Measurements from ENCODE around the gene IRAK2.

IRAK2 gene

DNA sequence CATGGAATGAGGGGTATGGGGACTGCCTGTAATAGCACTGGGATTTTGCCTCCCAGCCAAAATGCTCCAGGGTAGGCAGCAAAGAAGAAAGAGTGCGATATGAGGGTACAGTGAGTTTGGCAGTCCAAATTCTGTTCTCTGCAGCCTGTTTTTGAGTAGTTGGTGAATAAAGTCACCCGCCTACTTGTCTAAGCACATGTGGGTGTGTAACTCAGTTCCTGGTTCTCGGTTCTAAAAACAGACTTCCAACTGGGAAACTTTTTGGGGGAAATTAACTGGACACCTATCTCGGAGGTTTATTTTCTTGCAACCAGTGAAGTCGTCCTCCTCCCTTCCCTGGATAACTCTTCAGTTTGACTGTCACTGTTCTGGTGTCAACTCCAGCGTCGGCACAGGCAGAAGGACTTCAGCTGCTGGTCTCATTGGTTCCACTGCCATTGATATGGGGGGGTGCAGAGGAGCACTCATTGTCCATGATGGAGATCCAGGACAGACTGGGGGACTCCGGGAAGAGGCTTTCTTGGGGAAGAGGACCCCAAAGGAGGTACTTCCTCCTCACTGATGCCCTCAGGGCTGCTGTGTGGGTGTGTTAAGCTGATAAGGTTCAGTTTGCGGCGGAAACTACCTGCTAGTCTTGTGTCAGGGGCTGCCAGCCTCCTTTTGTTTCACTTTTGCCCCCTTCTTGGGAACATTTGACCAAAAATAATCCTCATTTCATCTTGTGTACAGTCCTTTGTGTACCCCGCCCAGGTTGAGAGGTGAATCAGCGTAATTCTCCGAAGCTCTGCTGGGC, 114.9 kb downstream of the IRAK2 start:
- ATAC-seq (replicated peaks; ENCODE audit: extremely low read depth, poor library complexity, severe bottlenecking) (no peak), DNase-seq (ENCODE audit: low spot score in 2 of 2) (no peak)
- Mint-ChIP-seq H3K36me3 (ENCODE audit: insufficient read depth) (peaks cover 46% of the 10 kb centered on the region), H3K4me1 (peaks cover 27% of the 10 kb centered on the region), H3K27ac (ENCODE audit: low read depth) (no peak overlapping the region), H3K9me3 (no peaks in the 10 kb centered on the region), H3K27me3 (no peaks in the 10 kb centered on the region), H3K4me3 (no peak overlapping the region)

GRCh38 chr3:10280177-10280529, 115.4 kb downstream of the IRAK2 start:
- ATAC-seq (replicated peaks; ENCODE audit: extremely low read depth, poor library complexity, severe bottlenecking) = no peak
- Mint-ChIP-seq H3K36me3 (ENCODE audit: insufficient read depth) (peaks cover 46% of the 10 kb centered on the region), H3K27me3 (no peaks in the 10 kb centered on the region), H3K4me1 (peaks cover 31% of the 10 kb centered on the region), H3K9me3 (no peaks in the 10 kb centered on the region), H3K4me3 (no peak overlapping the region), H3K27ac (ENCODE audit: low read depth) (no peak overlapping the region)
- DNase-seq (ENCODE audit: low spot score in 2 of 2) = no peak

DNA sequence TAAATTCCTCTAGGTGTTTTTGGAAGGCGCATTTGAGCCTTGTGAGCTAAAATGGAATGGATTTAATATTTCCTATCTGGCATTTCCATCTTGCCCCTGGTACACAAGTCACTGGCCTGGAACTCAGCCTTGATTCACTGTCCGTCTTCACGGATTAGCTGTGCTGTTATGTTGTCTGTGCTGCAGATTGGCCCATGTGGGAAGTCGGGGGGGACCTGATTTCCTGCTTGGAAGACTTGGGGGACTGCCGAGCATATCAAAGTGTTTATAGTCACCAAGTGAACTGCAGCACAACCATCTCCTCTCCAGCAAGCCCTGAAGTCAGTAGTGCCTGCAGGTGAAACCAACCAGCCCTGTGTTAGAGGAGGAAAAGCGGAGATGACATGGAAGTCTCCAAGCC, 115.9 kb downstream of the IRAK2 start:
- H3K27ac Mint-ChIP-seq (ENCODE audit: low read depth) = no peak overlapping the region
- no peak for DNase-seq (ENCODE audit: low spot score in 2 of 2)
- H3K36me3 Mint-ChIP-seq (ENCODE audit: insufficient read depth) = peaks cover 42% of the 10 kb centered on the region
- H3K9me3 Mint-ChIP-seq = no peaks in the 10 kb centered on the region
- no peak overlapping the region for H3K4me3 Mint-ChIP-seq
- no peaks in the 10 kb centered on the region for H3K27me3 Mint-ChIP-seq
- H3K4me1 Mint-ChIP-seq = peaks cover 31% of the 10 kb centered on the region
- ATAC-seq (replicated peaks; ENCODE audit: extremely low read depth, poor library complexity, severe bottlenecking) = no peak

DNA sequence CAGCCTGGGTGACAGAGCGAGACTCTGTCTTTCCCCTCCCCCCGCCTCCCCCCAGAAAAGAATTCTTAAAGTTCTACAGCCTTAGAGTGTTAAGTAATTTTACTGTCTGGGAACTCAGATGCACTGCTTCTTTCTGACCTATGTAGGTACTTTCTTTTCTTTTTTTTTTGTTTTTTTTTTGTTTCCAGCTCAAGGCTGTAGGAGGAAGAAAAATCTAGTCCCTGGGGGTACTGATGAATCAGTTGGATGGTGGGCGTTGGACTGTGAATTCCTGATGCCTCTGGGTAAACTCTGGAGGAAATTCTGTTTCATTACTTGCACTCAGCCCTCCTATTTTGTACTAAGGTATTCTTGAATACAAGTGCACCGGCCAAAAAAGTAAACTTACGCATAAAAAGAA, 117.2 kb downstream of the IRAK2 start:
- ATAC-seq (replicated peaks; ENCODE audit: extremely low read depth, poor library complexity, severe bottlenecking) (no peak), DNase-seq (ENCODE audit: low spot score in 2 of 2) (no peak)
- Mint-ChIP-seq H3K4me3 (no peak overlapping the region), H3K36me3 (ENCODE audit: insufficient read depth) (peaks cover 33% of the 10 kb centered on the region), H3K27me3 (no peaks in the 10 kb centered on the region), H3K4me1 (peaks cover 34% of the 10 kb centered on the region), H3K27ac (ENCODE audit: low read depth) (no peak overlapping the region), H3K9me3 (no peaks in the 10 kb centered on the region)

DNA sequence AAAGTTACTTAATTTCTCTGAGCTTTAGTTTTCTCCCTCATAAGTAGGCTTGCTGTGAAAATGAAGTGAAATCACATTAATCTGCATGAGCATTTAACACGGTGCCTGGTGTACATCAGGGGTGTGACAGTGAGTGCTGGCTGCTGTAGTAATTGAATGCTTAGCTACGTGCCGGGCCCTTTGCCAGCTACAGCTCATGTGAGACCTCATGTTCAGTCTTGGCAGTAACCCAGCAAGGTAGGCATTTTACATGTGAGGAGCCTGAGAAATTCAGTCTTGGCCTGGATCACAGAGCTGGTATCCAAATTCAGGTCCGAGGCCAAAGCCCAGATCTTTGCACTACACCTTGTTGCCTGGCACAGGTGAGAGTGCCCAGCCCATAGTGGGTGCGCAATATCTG, 118.9 kb downstream of the IRAK2 start:
- no peak for ATAC-seq (replicated peaks; ENCODE audit: extremely low read depth, poor library complexity, severe bottlenecking)
- Mint-ChIP-seq H3K9me3 (no peaks in the 10 kb centered on the region), H3K27ac (ENCODE audit: low read depth) (peak overlapping the region; percentile 55), H3K27me3 (no peaks in the 10 kb centered on the region), H3K4me3 (no peak overlapping the region), H3K36me3 (ENCODE audit: insufficient read depth) (peaks cover 33% of the 10 kb centered on the region), H3K4me1 (peaks cover 26% of the 10 kb centered on the region)
- DNase-seq (ENCODE audit: low spot score in 2 of 2) = no peak

GRCh38 chr3:10284496-10284895, 119.8 kb downstream of the IRAK2 start:
- DNase-seq (ENCODE audit: low spot score in 2 of 2) (peak in 1 of 2 donors; percentile 22), ATAC-seq (replicated peaks; ENCODE audit: extremely low read depth, poor library complexity, severe bottlenecking) (peak; percentile 86)
- Mint-ChIP-seq H3K4me3 (no peak overlapping the region), H3K9me3 (no peaks in the 10 kb centered on the region), H3K27ac (ENCODE audit: low read depth) (peak overlapping the region; percentile 55), H3K36me3 (ENCODE audit: insufficient read depth) (peaks cover 28% of the 10 kb centered on the region), H3K27me3 (no peaks in the 10 kb centered on the region), H3K4me1 (peaks cover 26% of the 10 kb centered on the region)

DNA sequence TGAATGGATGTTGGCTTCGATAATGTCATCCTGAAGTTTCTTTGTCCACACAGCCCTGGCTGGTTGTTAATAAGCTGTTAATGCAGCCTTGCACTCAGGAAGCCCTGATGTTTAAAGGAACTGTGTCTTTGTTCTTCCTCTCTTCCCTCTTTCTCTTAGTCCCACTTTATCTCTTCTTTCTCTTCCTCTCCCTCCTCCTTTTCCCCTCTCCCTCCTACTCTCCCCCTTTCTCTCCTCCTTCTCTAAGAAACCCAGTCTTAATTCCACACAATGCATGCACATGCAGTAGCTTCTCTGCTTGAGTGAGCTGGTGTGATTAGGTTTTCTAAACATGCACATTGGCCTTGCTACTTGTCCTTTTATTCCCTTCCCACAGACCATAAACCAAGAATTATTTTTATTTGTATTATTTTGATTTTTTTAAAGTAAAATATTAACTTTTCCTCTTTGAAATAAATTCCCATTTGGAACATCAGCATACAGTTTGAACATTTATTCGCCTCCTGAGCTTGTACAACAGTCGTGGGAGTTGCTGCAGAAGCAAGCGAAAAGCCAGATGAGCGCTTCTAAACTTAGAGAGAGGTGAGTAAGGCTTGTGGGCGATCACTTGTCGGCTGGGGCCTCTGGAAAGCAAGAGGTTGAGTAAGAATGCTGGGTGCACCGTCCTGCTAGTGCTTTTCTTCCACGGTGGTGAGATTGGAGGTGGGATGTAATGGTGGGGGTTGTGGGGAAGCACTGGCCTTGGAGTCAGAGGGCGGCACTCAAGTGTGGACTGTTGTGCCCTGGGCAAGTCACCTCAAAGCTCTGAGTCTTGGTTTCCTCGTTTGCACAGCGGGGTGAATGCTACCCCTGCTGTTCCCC, 120.8 kb downstream of the IRAK2 start:
- no peak overlapping the region for H3K27ac Mint-ChIP-seq (ENCODE audit: low read depth)
- peaks cover 26% of the 10 kb centered on the region for H3K4me1 Mint-ChIP-seq
- H3K27me3 Mint-ChIP-seq = no peaks in the 10 kb centered on the region
- peaks cover 23% of the 10 kb centered on the region for H3K36me3 Mint-ChIP-seq (ENCODE audit: insufficient read depth)
- no peaks in the 10 kb centered on the region for H3K9me3 Mint-ChIP-seq
- H3K4me3 Mint-ChIP-seq = no peak overlapping the region
- DNase-seq (ENCODE audit: low spot score in 2 of 2) (no peak), ATAC-seq (replicated peaks; ENCODE audit: extremely low read depth, poor library complexity, severe bottlenecking) (no peak)

DNA sequence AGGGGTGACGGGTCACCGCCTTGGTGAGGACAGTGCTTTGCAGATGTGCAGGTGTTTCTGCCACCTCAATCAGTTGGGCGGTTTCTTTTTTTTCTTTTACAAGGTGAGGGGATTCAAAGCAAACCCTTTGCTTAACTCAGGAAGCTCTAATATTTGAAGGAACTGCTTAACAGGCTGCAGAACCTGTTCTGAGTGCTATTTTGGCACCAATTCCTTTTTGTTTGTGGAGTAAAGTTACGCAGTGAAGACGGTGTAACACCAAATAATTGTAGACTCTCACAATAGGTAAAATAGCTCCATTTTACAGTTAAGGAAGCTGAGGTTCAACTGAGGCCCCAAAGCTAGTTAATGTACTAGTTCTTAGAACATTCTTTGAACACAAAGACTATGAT, 121.4 kb downstream of the IRAK2 start:
- H3K36me3 Mint-ChIP-seq (ENCODE audit: insufficient read depth) = peaks cover 21% of the 10 kb centered on the region
- H3K4me1 Mint-ChIP-seq = peaks cover 26% of the 10 kb centered on the region
- no peak overlapping the region for H3K27ac Mint-ChIP-seq (ENCODE audit: low read depth)
- H3K27me3 Mint-ChIP-seq = no peaks in the 10 kb centered on the region
- DNase-seq (ENCODE audit: low spot score in 2 of 2) (no peak), ATAC-seq (replicated peaks; ENCODE audit: extremely low read depth, poor library complexity, severe bottlenecking) (no peak)
- no peak overlapping the region for H3K4me3 Mint-ChIP-seq
- H3K9me3 Mint-ChIP-seq = no peaks in the 10 kb centered on the region

DNA sequence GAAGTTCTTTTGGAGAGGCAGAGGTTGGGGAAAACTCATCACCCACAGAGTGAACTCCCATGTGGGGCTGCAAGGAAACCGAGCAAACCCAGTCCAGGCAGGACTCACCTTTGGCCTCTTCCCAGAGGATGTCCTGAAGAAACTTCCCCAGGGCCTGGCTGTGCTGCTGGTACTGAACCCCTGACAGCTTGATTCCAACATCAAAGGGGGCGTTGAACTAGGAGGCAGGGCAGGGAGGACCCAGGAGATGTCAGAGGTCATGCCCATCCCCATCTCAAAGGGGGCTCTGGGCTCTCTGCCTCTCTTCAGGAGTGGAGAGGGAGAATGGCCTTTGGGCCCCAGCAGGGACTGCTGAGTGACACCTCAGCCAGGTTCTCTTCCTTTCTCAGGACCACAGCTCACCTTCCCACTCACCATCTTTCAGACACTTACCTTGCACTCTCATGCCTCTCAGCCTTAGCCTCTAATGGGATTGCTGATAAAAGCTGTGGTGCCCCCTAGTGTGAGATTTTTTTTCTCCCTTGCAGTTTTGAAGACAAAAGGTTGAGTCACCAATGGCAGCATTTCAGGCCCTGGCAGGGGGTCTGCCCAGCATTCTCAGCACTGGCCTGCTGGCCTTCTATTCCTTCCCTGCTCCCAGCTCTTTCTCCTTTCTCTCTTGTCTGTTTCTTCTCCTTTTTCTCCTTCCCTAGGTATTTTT, 122.0 kb downstream of the IRAK2 start:
- Mint-ChIP-seq H3K4me1 (peaks cover 26% of the 10 kb centered on the region), H3K27me3 (no peaks in the 10 kb centered on the region), H3K9me3 (no peaks in the 10 kb centered on the region), H3K27ac (ENCODE audit: low read depth) (no peak overlapping the region), H3K4me3 (no peak overlapping the region), H3K36me3 (ENCODE audit: insufficient read depth) (peaks cover 21% of the 10 kb centered on the region)
- ATAC-seq (replicated peaks; ENCODE audit: extremely low read depth, poor library complexity, severe bottlenecking) = no peak
- DNase-seq (ENCODE audit: low spot score in 2 of 2) = peak; percentile 27 to 29

GRCh38 chr3:10287936-10288574, 123.3 kb downstream of the IRAK2 start:
- no peaks in the 10 kb centered on the region for H3K27me3 Mint-ChIP-seq
- DNase-seq (ENCODE audit: low spot score in 2 of 2) (no peak), ATAC-seq (replicated peaks; ENCODE audit: extremely low read depth, poor library complexity, severe bottlenecking) (no peak)
- peaks cover 15% of the 10 kb centered on the region for H3K36me3 Mint-ChIP-seq (ENCODE audit: insufficient read depth)
- H3K9me3 Mint-ChIP-seq = no peaks in the 10 kb centered on the region
- H3K27ac Mint-ChIP-seq (ENCODE audit: low read depth) = no peak overlapping the region
- peaks cover 31% of the 10 kb centered on the region for H3K4me1 Mint-ChIP-seq
- no peak overlapping the region for H3K4me3 Mint-ChIP-seq

DNA sequence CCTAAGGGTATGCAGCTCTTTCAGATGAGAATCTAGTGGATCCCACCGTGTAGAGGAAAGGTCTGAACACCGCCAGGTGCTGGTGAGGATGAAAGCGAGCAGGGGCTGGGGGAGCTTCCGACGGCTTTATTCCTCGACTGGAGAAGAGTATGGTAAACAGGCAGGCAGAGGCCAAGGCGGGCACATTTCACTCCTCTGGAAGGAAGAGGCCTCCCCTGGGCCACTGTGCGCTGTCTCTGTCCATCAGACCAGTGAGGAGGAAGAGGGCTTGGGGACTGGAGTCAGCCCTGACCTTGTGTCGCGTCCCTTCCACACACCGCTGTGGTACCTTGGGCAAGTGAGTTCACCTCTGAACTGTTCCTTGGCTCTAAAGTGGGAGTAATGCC, 123.8 kb downstream of the IRAK2 start:
- peaks cover 31% of the 10 kb centered on the region for H3K4me1 Mint-ChIP-seq
- ATAC-seq (replicated peaks; ENCODE audit: extremely low read depth, poor library complexity, severe bottlenecking) (no peak), DNase-seq (ENCODE audit: low spot score in 2 of 2) (no peak)
- H3K36me3 Mint-ChIP-seq (ENCODE audit: insufficient read depth) = peaks cover 12% of the 10 kb centered on the region
- H3K27ac Mint-ChIP-seq (ENCODE audit: low read depth) = no peak overlapping the region
- no peak overlapping the region for H3K4me3 Mint-ChIP-seq
- H3K27me3 Mint-ChIP-seq = no peaks in the 10 kb centered on the region
- H3K9me3 Mint-ChIP-seq = no peaks in the 10 kb centered on the region

DNA sequence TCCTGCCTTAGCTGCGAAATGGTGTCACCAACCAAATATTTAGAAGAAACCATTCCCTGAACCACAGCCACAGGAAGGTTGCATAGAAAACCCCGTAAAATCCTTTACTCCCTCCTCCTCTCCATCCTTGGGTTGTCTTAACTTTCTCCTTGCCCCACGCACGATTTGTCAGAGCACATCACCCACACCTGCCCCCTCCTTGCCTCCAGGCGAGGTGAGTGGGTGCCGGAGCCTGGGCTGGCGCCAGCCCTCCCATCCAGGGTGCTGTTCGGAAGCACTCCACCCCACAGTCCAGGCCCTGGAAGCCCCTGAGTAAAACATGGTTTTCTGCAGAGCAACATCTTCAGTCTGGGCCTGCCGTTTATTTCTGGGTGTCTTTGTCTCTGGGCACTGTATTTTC, 124.4 kb downstream of the IRAK2 start:
- H3K4me3 Mint-ChIP-seq = no peak overlapping the region
- DNase-seq (ENCODE audit: low spot score in 2 of 2) (no peak), ATAC-seq (replicated peaks; ENCODE audit: extremely low read depth, poor library complexity, severe bottlenecking) (no peak)
- peaks cover 12% of the 10 kb centered on the region for H3K36me3 Mint-ChIP-seq (ENCODE audit: insufficient read depth)
- no peaks in the 10 kb centered on the region for H3K9me3 Mint-ChIP-seq
- H3K4me1 Mint-ChIP-seq = peaks cover 29% of the 10 kb centered on the region
- no peak overlapping the region for H3K27ac Mint-ChIP-seq (ENCODE audit: low read depth)
- H3K27me3 Mint-ChIP-seq = no peaks in the 10 kb centered on the region

Data from central memory CD8-positive, alpha-beta T cell (primary cell).